ENCODE data around the gene ADAP1. TPM values are rescaled to one million over a fixed set of nuclear protein-coding genes. Genes with fewer than 3 reads are reported as not detected.

The ADAP1 gene
- total RNA-seq, 2 experiments from 2014 or later: 34.6 to 40.9 TPM

- ATAC-seq (no peak), DNase-seq (no peak)
- H3K4me3 Mint-ChIP-seq: no peak overlapping the region
- H3K9me3 Mint-ChIP-seq: no peaks in the 10 kb centered on the region
- no peaks in the 10 kb centered on the region for H3K27me3 Mint-ChIP-seq
- ChIA-PET CTCF (interaction anchor here (0.9 to 1.8 kb wide), 2 partner anchors 10 to 95 kb away, joined by 3 to 7 read pairs; no protein-coding TSS in a partner anchor), POLR2A (interaction anchor here (1.0 kb wide), 2 partner anchors 19 to 23 kb away, joined by 3 to 4 read pairs; no protein-coding TSS in a partner anchor)
- no peak overlapping the region for H3K27ac Mint-ChIP-seq
- no peaks in the 10 kb centered on the region for H3K4me1 Mint-ChIP-seq (ENCODE audit: low read depth)
- peaks cover 34% of the 10 kb centered on the region for H3K36me3 Mint-ChIP-seq (ENCODE audit: low read depth)
- intact Hi-C loops (cut with micrococcal nuclease): no loop called here
- no peak for TF ChIP-seq CTCF (IDR thresholded peaks at IDR 0.05)
Measured at GRCh38 chr7:898855-899681, 55.4 kb downstream of the ADAP1 start.

- Mint-ChIP-seq H3K36me3 (ENCODE audit: low read depth) (peaks cover 34% of the 10 kb centered on the region), H3K4me1 (ENCODE audit: low read depth) (no peaks in the 10 kb centered on the region), H3K4me3 (no peak overlapping the region), H3K9me3 (no peaks in the 10 kb centered on the region), H3K27ac (no peak overlapping the region), H3K27me3 (no peaks in the 10 kb centered on the region)
- CTCF ChIA-PET: interaction anchor here (0.9 to 1.8 kb wide), 2 partner anchors 10 to 95 kb away, joined by 3 to 7 read pairs; no protein-coding TSS in a partner anchor
- POLR2A ChIA-PET: interaction anchor here (1.0 kb wide), 2 partner anchors 23 to 24 kb away, joined by 3 to 4 read pairs; no protein-coding TSS in a partner anchor
- intact Hi-C loops (cut with micrococcal nuclease): no loop called here
- DNase-seq (no peak), ATAC-seq (no peak)
- no peak for TF ChIP-seq CTCF (IDR thresholded peaks at IDR 0.05)
Measured at GRCh38 chr7:898460-898854, 56.0 kb downstream of the ADAP1 start.

GRCh38 chr7:897771-898376 lies 56.6 kb downstream of the ADAP1 start:
- TF ChIP-seq CTCF (IDR thresholded peaks at IDR 0.05): no peak
- no peaks in the 10 kb centered on the region for H3K4me1 Mint-ChIP-seq (ENCODE audit: low read depth)
- DNase-seq: no peak
- H3K27ac Mint-ChIP-seq: no peak overlapping the region
- H3K9me3 Mint-ChIP-seq: no peaks in the 10 kb centered on the region
- CTCF ChIA-PET: no interaction called here
- POLR2A ChIA-PET: interaction anchor here (0.6 to 1.0 kb wide), 3 partner anchors 22 to 51 kb away, joined by 3 to 4 read pairs (median 3); no protein-coding TSS in a partner anchor
- H3K4me3 Mint-ChIP-seq: no peak overlapping the region
- H3K27me3 Mint-ChIP-seq: no peaks in the 10 kb centered on the region
- intact Hi-C loops (cut with micrococcal nuclease): no loop called here
- ATAC-seq: no peak
- peaks cover 36% of the 10 kb centered on the region for H3K36me3 Mint-ChIP-seq (ENCODE audit: low read depth)

- H3K9me3 Mint-ChIP-seq: no peaks in the 10 kb centered on the region
- no peak overlapping the region for H3K27ac Mint-ChIP-seq
- ATAC-seq (no peak), DNase-seq (no peak)
- TF ChIP-seq CTCF (IDR thresholded peaks at IDR 0.05): no peak
- H3K4me3 Mint-ChIP-seq: no peak overlapping the region
- ChIA-PET CTCF (no interaction called here), POLR2A (no interaction called here)
- H3K4me1 Mint-ChIP-seq (ENCODE audit: low read depth): peaks cover 2% of the 10 kb centered on the region
- intact Hi-C loops (cut with micrococcal nuclease): no loop called here
- peaks cover 38% of the 10 kb centered on the region for H3K36me3 Mint-ChIP-seq (ENCODE audit: low read depth)
- no peaks in the 10 kb centered on the region for H3K27me3 Mint-ChIP-seq
Measured at GRCh38 chr7:897086-897485, 57.4 kb downstream of the ADAP1 start.

All from activated CD8-positive, alpha-beta T cell treated with anti-CD3 and anti-CD28 coated beads for 36 hours (primary cell).